SK-N-SH treated with all-trans-retinoic acid at 6 μM for 48 hours (cell line): ENCODE results near the gene CUEDC1.

Source experiments
- ATAC-seq: fragments of 200-7000 bp; cut with Tn5 transposase; 3 replicates; pipeline ENCODE4 v1.9.1; 2020; ENCODE audit warnings: mild to moderate bottlenecking, moderate library complexity
- ARNTL ChIP-seq: fragments of 450-650 bp; formaldehyde crosslinking; IDR thresholded peaks from 2 replicates; pipeline ENCODE4 v1.5.0; 2020; ENCODE audit warnings: low read depth, mild to moderate bottlenecking, moderate library complexity, borderline replicate concordance
- BACH2 ChIP-seq: fragments of 250-450 bp; sonication (Bioruptor Pico); IDR thresholded peaks from 2 replicates; pipeline ENCODE4 v1.9.0; 2021; ENCODE audit warnings: mild to moderate bottlenecking, borderline replicate concordance
- CSDC2 ChIP-seq: fragments of 250-450 bp; sonication (Bioruptor Pico); IDR thresholded peaks from 2 replicates; pipeline ENCODE4 v1.5.0; 2020; ENCODE audit warnings: mild to moderate bottlenecking, moderate library complexity
- ESRRG ChIP-seq: fragments of 250-450 bp; sonication (Bioruptor Pico); IDR thresholded peaks from 2 replicates; pipeline ENCODE4 v1.6.1; 2021; ENCODE audit warnings: mild to moderate bottlenecking
- GLIS3 ChIP-seq: fragments of 250-450 bp; sonication (Bioruptor Pico); IDR thresholded peaks from 2 replicates; pipeline ENCODE4 v1.5.0; 2020; ENCODE audit warnings: mild to moderate bottlenecking, moderate library complexity
- ISL1 ChIP-seq: fragments of 250-450 bp; sonication (Bioruptor Pico); IDR thresholded peaks from 2 replicates; pipeline ENCODE4 v2.1.2; 2022; ENCODE audit warnings: mild to moderate bottlenecking, moderate library complexity
- OSR1 ChIP-seq: fragments of 250-450 bp; sonication (Bioruptor Pico); IDR thresholded peaks from 2 replicates; pipeline ENCODE4 v1.8.0; 2022; ENCODE audit warnings: moderate library complexity, mild to moderate bottlenecking, inconsistent platforms
- PPARA ChIP-seq: fragments of 250-450 bp; sonication (Bioruptor Pico); IDR thresholded peaks from 2 replicates; pipeline ENCODE4 v1.5.0; 2020; ENCODE audit warnings: mild to moderate bottlenecking, borderline replicate concordance
- RARB ChIP-seq: fragments of 250-450 bp; sonication (Bioruptor Pico); IDR thresholded peaks from 2 replicates; pipeline ENCODE4 v1.8.0; 2021; ENCODE audit warnings: mild to moderate bottlenecking, moderate library complexity
- SNAI2 ChIP-seq: fragments of 250-450 bp; sonication (Bioruptor Pico); IDR thresholded peaks from 2 replicates; pipeline ENCODE4 v1.5.0; 2020; ENCODE audit warnings: mild to moderate bottlenecking, moderate library complexity
- TCF4 ChIP-seq: fragments of 250-450 bp; sonication (Bioruptor Pico); IDR thresholded peaks from 2 replicates; pipeline ENCODE4 v1.8.0; 2021; ENCODE audit warnings: mild to moderate bottlenecking, moderate library complexity, borderline replicate concordance
- TOX ChIP-seq: fragments of 250-450 bp; sonication (Bioruptor Pico); IDR thresholded peaks from 2 replicates; pipeline ENCODE4 v1.8.0; 2021; ENCODE audit warnings: mild to moderate bottlenecking, moderate library complexity, borderline replicate concordance
- ZC3H10 ChIP-seq: fragments of 250-450 bp; sonication (Bioruptor Pico); IDR thresholded peaks from 2 replicates; pipeline ENCODE4 v1.5.1; 2021; ENCODE audit warnings: mild to moderate bottlenecking, moderate library complexity
- ZFP3 ChIP-seq: fragments of 250-450 bp; sonication (Bioruptor Pico); IDR thresholded peaks from 2 replicates; pipeline ENCODE4 v1.5.0; 2020; ENCODE audit warnings: mild to moderate bottlenecking, moderate library complexity
- ZFP30 ChIP-seq: fragments of 450-650 bp; formaldehyde crosslinking; IDR thresholded peaks from 2 replicates; pipeline ENCODE4 v1.5.0; 2022; ENCODE audit warnings: mild to moderate bottlenecking, moderate library complexity
- ZNF565 ChIP-seq: fragments of 450-650 bp; formaldehyde crosslinking; conservative IDR thresholded peaks from 2 replicates; pipeline ENCODE4 v1.5.0; 2020; ENCODE audit warnings: low read depth, mild to moderate bottlenecking, moderate library complexity
- ZNF70 ChIP-seq: fragments of 450-650 bp; formaldehyde crosslinking; IDR thresholded peaks from 2 replicates; pipeline ENCODE4 v1.5.0; 2020; ENCODE audit warnings: mild to moderate bottlenecking, moderate library complexity
- ZNF8 ChIP-seq: fragments of 450-650 bp; formaldehyde crosslinking; IDR thresholded peaks from 2 replicates; pipeline ENCODE4 v1.5.0; 2020; ENCODE audit warnings: mild to moderate bottlenecking, moderate library complexity
- TF ChIP-seq, protein P1 (sequence below): fragments of 250-450 bp; sonication (Bioruptor Pico); IDR thresholded peaks from 2 replicates; pipeline ENCODE4 v1.8.0; 2020; ENCODE audit warnings: mild to moderate bottlenecking, moderate library complexity, borderline replicate concordance
- TF ChIP-seq, protein P2 (sequence below): fragments of 250-450 bp; sonication (Bioruptor Pico); IDR thresholded peaks from 2 replicates; pipeline ENCODE4 v1.5.0; 2020; ENCODE audit warnings: mild to moderate bottlenecking, moderate library complexity
- TF ChIP-seq, protein P3 (sequence below): fragments of 250-450 bp; sonication (Bioruptor Pico); IDR thresholded peaks from 2 replicates; pipeline ENCODE4 v1.5.1; 2021; ENCODE audit warnings: mild to moderate bottlenecking, moderate library complexity
- TF ChIP-seq, protein P4 (sequence below): fragments of 250-450 bp; sonication (Bioruptor Pico); IDR thresholded peaks from 2 replicates; pipeline ENCODE4 v1.5.1; 2020; ENCODE audit warnings: low read depth, mild to moderate bottlenecking, moderate library complexity
- TF ChIP-seq, protein P5 (sequence below): fragments of 250-450 bp; sonication (Bioruptor Pico); IDR thresholded peaks from 2 replicates; pipeline ENCODE4 v1.8.0; 2021; ENCODE audit warnings: low read depth, mild to moderate bottlenecking, moderate library complexity, borderline replicate concordance

The CUEDC1 gene

DNA sequence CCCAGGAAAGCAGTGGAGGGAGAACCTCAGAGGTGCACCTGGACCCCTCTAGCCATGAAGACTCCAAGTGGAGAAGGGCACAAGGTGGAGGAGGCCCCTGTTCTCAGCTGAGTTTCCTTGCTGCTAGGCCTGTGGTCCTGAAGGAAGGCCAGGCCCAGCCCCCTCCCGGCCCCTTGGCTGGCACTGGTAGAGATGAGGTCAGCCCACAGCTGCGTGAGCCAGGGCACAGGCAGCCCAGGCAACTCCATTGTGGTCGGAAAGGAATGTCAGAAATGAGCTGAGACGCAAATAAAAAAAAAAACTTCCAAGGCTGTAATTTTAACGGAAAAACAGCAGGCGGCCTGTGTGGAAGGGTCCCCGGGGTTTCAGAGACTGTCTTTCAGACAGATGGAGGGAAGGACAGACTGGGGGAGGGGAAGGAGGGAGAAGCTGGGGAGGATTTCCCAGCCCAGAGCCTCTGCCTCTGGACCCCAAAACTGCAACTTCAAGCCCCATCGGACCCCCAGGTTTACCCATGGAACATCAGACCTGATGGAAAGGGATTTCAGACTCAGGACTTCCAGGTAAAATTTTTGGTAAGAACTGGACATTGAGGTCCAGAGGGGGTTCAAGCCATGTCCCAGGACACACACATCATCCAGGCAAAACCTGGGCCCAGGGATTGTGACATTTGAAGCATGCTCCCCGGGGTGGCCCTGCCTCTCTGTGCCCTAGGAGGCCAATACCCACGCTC, 79.8 kb downstream of the CUEDC1 start:
- ATAC-seq, result peak; percentile 89
- TF ChIP-seq, protein P1, sequence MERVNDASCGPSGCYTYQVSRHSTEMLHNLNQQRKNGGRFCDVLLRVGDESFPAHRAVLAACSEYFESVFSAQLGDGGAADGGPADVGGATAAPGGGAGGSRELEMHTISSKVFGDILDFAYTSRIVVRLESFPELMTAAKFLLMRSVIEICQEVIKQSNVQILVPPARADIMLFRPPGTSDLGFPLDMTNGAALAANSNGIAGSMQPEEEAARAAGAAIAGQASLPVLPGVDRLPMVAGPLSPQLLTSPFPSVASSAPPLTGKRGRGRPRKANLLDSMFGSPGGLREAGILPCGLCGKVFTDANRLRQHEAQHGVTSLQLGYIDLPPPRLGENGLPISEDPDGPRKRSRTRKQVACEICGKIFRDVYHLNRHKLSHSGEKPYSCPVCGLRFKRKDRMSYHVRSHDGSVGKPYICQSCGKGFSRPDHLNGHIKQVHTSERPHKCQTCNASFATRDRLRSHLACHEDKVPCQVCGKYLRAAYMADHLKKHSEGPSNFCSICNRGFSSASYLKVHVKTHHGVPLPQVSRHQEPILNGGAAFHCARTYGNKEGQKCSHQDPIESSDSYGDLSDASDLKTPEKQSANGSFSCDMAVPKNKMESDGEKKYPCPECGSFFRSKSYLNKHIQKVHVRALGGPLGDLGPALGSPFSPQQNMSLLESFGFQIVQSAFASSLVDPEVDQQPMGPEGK (CRISPR knock-in tag), result peak; percentile 52; the same call in 1 of the 2 replicates
- TF ChIP-seq ISL1, result peak; percentile 69
- TF ChIP-seq, protein P2, sequence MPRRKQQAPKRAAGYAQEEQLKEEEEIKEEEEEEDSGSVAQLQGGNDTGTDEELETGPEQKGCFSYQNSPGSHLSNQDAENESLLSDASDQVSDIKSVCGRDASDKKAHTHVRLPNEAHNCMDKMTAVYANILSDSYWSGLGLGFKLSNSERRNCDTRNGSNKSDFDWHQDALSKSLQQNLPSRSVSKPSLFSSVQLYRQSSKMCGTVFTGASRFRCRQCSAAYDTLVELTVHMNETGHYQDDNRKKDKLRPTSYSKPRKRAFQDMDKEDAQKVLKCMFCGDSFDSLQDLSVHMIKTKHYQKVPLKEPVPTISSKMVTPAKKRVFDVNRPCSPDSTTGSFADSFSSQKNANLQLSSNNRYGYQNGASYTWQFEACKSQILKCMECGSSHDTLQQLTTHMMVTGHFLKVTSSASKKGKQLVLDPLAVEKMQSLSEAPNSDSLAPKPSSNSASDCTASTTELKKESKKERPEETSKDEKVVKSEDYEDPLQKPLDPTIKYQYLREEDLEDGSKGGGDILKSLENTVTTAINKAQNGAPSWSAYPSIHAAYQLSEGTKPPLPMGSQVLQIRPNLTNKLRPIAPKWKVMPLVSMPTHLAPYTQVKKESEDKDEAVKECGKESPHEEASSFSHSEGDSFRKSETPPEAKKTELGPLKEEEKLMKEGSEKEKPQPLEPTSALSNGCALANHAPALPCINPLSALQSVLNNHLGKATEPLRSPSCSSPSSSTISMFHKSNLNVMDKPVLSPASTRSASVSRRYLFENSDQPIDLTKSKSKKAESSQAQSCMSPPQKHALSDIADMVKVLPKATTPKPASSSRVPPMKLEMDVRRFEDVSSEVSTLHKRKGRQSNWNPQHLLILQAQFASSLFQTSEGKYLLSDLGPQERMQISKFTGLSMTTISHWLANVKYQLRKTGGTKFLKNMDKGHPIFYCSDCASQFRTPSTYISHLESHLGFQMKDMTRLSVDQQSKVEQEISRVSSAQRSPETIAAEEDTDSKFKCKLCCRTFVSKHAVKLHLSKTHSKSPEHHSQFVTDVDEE (CRISPR knock-in tag), result peak; percentile 54; the same call in 1 of the 2 replicates
- TF ChIP-seq GLIS3 (CRISPR knock-in tag), result no peak
- TF ChIP-seq PPARA, result no peak
- TF ChIP-seq OSR1 (CRISPR knock-in tag), result no peak
- peak; percentile 82; the same call in 1 of the 2 replicates for TF ChIP-seq RARB (CRISPR knock-in tag)
- no peak for TF ChIP-seq ESRRG (CRISPR knock-in tag)
- TF ChIP-seq ZFP3 (CRISPR knock-in tag), result no peak
- no peak for TF ChIP-seq ZNF565 (CRISPR knock-in tag)
- no peak for TF ChIP-seq ZFP30 (CRISPR knock-in tag)
- peak; percentile 79 for TF ChIP-seq SNAI2
- peak; percentile 79; the same call in 1 of the 2 replicates for TF ChIP-seq CSDC2 (CRISPR knock-in tag)
- TF ChIP-seq ARNTL (CRISPR knock-in tag), result no peak
- TF ChIP-seq ZNF8 (CRISPR knock-in tag), result no peak
- TF ChIP-seq TCF4, result no peak
- TF ChIP-seq TOX (CRISPR knock-in tag), result no peak
- TF ChIP-seq, protein P3, sequence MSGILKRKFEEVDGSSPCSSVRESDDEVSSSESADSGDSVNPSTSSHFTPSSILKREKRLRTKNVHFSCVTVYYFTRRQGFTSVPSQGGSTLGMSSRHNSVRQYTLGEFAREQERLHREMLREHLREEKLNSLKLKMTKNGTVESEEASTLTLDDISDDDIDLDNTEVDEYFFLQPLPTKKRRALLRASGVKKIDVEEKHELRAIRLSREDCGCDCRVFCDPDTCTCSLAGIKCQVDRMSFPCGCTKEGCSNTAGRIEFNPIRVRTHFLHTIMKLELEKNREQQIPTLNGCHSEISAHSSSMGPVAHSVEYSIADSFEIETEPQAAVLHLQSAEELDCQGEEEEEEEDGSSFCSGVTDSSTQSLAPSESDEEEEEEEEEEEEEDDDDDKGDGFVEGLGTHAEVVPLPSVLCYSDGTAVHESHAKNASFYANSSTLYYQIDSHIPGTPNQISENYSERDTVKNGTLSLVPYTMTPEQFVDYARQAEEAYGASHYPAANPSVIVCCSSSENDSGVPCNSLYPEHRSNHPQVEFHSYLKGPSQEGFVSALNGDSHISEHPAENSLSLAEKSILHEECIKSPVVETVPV (CRISPR knock-in tag), result no peak
- no peak for TF ChIP-seq BACH2 (CRISPR knock-in tag)
- no peak for TF ChIP-seq ZNF70
- TF ChIP-seq, protein P4, sequence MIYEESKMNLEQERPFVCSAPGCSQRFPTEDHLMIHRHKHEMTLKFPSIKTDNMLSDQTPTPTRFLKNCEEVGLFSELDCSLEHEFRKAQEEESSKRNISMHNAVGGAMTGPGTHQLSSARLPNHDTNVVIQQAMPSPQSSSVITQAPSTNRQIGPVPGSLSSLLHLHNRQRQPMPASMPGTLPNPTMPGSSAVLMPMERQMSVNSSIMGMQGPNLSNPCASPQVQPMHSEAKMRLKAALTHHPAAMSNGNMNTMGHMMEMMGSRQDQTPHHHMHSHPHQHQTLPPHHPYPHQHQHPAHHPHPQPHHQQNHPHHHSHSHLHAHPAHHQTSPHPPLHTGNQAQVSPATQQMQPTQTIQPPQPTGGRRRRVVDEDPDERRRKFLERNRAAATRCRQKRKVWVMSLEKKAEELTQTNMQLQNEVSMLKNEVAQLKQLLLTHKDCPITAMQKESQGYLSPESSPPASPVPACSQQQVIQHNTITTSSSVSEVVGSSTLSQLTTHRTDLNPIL (CRISPR knock-in tag), result peak; percentile 90
- TF ChIP-seq ZC3H10, result peak; percentile 87
- TF ChIP-seq, protein P5, sequence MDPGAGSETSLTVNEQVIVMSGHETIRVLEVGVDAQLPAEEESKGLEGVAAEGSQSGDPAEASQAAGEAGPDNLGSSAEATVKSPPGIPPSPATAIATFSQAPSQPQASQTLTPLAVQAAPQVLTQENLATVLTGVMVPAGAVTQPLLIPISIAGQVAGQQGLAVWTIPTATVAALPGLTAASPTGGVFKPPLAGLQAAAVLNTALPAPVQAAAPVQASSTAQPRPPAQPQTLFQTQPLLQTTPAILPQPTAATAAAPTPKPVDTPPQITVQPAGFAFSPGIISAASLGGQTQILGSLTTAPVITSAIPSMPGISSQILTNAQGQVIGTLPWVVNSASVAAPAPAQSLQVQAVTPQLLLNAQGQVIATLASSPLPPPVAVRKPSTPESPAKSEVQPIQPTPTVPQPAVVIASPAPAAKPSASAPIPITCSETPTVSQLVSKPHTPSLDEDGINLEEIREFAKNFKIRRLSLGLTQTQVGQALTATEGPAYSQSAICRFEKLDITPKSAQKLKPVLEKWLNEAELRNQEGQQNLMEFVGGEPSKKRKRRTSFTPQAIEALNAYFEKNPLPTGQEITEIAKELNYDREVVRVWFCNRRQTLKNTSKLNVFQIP (CRISPR knock-in tag), result no peak

DNA sequence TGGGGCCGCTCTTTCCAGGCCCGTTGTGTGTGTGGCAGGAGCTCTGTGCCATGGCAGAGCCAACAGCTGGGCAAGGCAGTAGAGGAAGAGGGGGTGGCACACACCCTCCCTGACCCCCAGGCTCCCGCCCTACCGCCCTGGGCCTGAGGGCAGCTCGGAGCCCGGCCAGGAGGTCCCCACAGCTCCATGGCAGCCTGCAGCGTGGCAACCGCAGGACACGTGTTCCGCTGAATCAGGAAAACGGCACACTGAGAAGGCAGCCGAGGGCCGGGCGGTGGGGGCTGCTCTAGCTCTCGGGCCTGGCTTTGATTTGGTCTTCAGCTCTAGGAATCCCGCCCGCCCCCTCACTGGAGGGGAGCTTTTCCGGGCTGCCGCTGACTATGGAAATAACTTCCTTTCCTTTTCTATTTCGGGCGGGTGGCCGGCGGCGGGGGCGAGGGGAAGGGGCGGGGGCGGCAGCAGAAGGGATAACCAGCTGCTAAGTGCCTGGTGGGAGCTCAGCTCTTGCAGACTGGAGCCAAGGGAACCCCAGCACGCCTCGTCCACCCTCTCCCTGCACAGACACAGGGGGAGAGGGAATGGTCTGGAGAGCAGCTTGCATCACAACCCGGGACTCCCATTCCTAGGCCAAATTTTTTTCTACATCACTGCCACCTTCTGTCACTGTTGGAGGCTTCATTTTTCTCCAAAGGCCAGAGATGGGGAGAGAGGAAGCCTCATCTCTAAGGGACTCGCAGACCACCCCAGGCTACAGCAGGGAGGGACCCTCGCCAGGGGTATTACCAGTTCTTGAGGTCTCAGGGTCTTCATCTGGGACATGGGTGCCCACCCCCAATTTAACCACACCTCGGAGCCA, 80.5 kb downstream of the CUEDC1 start:
- peak; percentile 76 for ATAC-seq
- TF ChIP-seq PPARA, result no peak
- no peak for TF ChIP-seq ZC3H10
- TF ChIP-seq ARNTL (CRISPR knock-in tag), result no peak
- peak; percentile 16; the same call in 1 of the 2 replicates for TF ChIP-seq ISL1
- peak; percentile 62; the same call in 1 of the 2 replicates for TF ChIP-seq SNAI2
- TF ChIP-seq ZNF565 (CRISPR knock-in tag), result no peak
- peak; percentile 35; the same call in 1 of the 2 replicates for TF ChIP-seq ESRRG (CRISPR knock-in tag)
- no peak for TF ChIP-seq RARB (CRISPR knock-in tag)
- TF ChIP-seq BACH2 (CRISPR knock-in tag), result no peak
- TF ChIP-seq, protein P5 (CRISPR knock-in tag), result no peak
- TF ChIP-seq ZNF70, result peak; percentile 69; the same call in 1 of the 2 replicates
- TF ChIP-seq, protein P1 (CRISPR knock-in tag), result peak; percentile 86; the same call in 1 of the 2 replicates
- no peak for TF ChIP-seq ZNF8 (CRISPR knock-in tag)
- peak; percentile 56; the same call in 1 of the 2 replicates for TF ChIP-seq ZFP3 (CRISPR knock-in tag)
- 0 out of 2 replicates have a peak, but pooled peaks have one; percentile 21 for TF ChIP-seq CSDC2 (CRISPR knock-in tag)
